ENCODE data around the gene MAP2K3.

- peak in 4 of 12 donors; percentile 4 to 38 (median 14) for TF ChIP-seq CTCF (IDR thresholded peaks at IDR 0.05)
- no peak for TF ChIP-seq POLR2A (IDR thresholded peaks at IDR 0.05)
These were observed 5.5 kb downstream of the MAP2K3 start for GRCh38 chr17:21289902-21290571.
